PFSK-1 (cell line): ENCODE measurements around the gene MRPL20.

ENCODE experiments used
- FOXP2 ChIP-seq: optimal IDR thresholded peaks from 2 replicates; pipeline ENCODE3; 2011; ENCODE audit warnings: borderline replicate concordance, control low read depth, inconsistent platforms; ENCODE audit not compliant: insufficient read depth; ENCODE audit errors: extremely low read length, extremely low read depth
- POLR2AphosphoS5 ChIP-seq: IDR thresholded peaks from 2 replicates; pipeline ENCODE4 v1.6.1; 2012; ENCODE audit warnings: low read depth, mild to moderate bottlenecking, control low read depth, low read length, moderate library complexity
- REST ChIP-seq, 2 experiments: IDR thresholded peaks; 2 replicates each; pipeline versions ENCODE4 v1.6.1 to v1.8.0; 2011 to 2012; ENCODE audit warnings: low read depth in 2 of 2, low read length in 2 of 2, control low read depth in 1 of 2, inconsistent platforms in 1 of 2, mild to moderate bottlenecking in 1 of 2, moderate library complexity in 1 of 2; ENCODE audit not compliant: insufficient read depth in 1 of 2
- SIN3A ChIP-seq: IDR thresholded peaks from 2 replicates; pipeline ENCODE4 v1.6.1; 2012; ENCODE audit warnings: mild to moderate bottlenecking, low read length, moderate library complexity, borderline replicate concordance; ENCODE audit not compliant: insufficient read depth
- TAF1 ChIP-seq: IDR thresholded peaks from 2 replicates; pipeline ENCODE4 v1.6.1; 2012; ENCODE audit warnings: low read length, control low read depth, borderline replicate concordance; ENCODE audit not compliant: insufficient read depth

- no peak for TF ChIP-seq TAF1
- no peak for TF ChIP-seq REST (IDR thresholded peaks at IDR 0.05; ENCODE audit: insufficient read depth in 1 of 2, low read depth in 2 of 2, low read length in 2 of 2)
- no peak for TF ChIP-seq POLR2AphosphoS5
- no peak for TF ChIP-seq SIN3A
- TF ChIP-seq FOXP2 = no peak
Observed at GRCh38 chr1:1370771-1371300, 36.3 kb downstream of the MRPL20 start.
